ENCODE measurements around the gene NOS3. TPM values are rescaled to one million over a fixed set of nuclear protein-coding genes. Genes with fewer than 3 reads are reported as not detected.

NOS3 gene
- total and polyA plus RNA-seq, 2 of the 13 experiments (the other 11 are each of a cell fraction or from before 2014, with no cell fraction given): 3.7 to 7.5 TPM

DNA sequence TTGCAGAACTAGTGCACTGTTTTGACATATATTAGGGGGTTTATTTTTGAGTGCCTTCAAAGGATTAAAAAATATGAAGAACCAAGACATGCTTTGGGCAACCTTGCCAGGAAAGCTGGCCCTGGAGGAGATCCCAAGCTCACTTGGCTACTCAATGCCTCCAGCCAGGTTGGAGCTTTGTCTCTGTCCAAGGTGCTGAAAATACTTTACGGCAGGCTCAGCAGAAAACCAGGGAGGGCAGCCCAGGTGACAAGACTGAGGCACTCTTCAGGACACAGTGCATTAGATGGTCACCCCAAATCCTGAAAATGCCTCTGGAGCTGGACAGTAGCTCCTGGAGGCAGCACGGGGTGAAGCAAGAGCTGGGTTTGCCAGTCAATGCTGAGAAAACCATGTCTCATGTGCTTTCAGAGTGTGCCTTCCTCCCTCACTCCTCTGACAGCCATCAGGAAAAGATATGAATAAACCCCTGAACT lies 6.9 kb upstream of the NOS3 start (continued):
- TF ChIP-seq BRCA1 (CRISPR knock-in tag; IDR thresholded peaks at IDR 0.05) (0 out of 2 replicates have a peak, but pooled peaks have one; percentile 51), TEAD3 (CRISPR knock-in tag; optimal IDR thresholded peaks at IDR 0.05; ENCODE audit: borderline replicate concordance) (peak; percentile 19), HOXA5 (CRISPR knock-in tag; IDR thresholded peaks at IDR 0.05) (peak; percentile 93), TARDBP (CRISPR knock-in tag; IDR thresholded peaks at IDR 0.05) (no peak), KMT2B (CRISPR knock-in tag; IDR thresholded peaks at IDR 0.05) (no peak), ZNF678 (CRISPR knock-in tag; IDR thresholded peaks at IDR 0.05) (no peak), MED1 (CRISPR knock-in tag; IDR thresholded peaks at IDR 0.05) (peak; percentile 37; the same call in 1 of the 2 replicates), ZNF75D (CRISPR knock-in tag; IDR thresholded peaks at IDR 0.05; ENCODE audit: borderline replicate concordance) (no peak), EHMT2 (IDR thresholded peaks at IDR 0.05; ENCODE audit: borderline replicate concordance, low read depth, low read length) (peak; percentile 98), ZBTB21 (CRISPR knock-in tag; IDR thresholded peaks at IDR 0.05) (peak; percentile 36; the same call in 1 of the 2 replicates), MIER2 (CRISPR knock-in tag; IDR thresholded peaks at IDR 0.05) (peak; percentile 97), TGIF2 (CRISPR knock-in tag; IDR thresholded peaks at IDR 0.05) (peak; percentile 21; the same call in 1 of the 2 replicates), ZNF557 (CRISPR knock-in tag; IDR thresholded peaks at IDR 0.05) (peak; percentile 62; the same call in 1 of the 2 replicates), PTBP1 (IDR thresholded peaks at IDR 0.05; ENCODE audit: low read depth, low read length, poor library complexity, severe bottlenecking) (no peak), ISX (CRISPR knock-in tag; conservative IDR thresholded peaks at IDR 0.05) (peak; percentile 67; the same call in 1 of the 2 replicates), HDAC2 (CRISPR knock-in tag; IDR thresholded peaks at IDR 0.05) (0 out of 2 replicates have a peak, but pooled peaks have one; percentile 27)
- TF ChIP-seq, protein P1, sequence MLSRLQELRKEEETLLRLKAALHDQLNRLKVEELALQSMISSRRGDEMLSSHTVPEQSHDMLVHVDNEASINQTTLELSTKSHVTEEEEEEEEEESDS (CRISPR knock-in tag; IDR thresholded peaks at IDR 0.05; ENCODE audit: borderline replicate concordance): no peak
- TF ChIP-seq, protein P2, sequence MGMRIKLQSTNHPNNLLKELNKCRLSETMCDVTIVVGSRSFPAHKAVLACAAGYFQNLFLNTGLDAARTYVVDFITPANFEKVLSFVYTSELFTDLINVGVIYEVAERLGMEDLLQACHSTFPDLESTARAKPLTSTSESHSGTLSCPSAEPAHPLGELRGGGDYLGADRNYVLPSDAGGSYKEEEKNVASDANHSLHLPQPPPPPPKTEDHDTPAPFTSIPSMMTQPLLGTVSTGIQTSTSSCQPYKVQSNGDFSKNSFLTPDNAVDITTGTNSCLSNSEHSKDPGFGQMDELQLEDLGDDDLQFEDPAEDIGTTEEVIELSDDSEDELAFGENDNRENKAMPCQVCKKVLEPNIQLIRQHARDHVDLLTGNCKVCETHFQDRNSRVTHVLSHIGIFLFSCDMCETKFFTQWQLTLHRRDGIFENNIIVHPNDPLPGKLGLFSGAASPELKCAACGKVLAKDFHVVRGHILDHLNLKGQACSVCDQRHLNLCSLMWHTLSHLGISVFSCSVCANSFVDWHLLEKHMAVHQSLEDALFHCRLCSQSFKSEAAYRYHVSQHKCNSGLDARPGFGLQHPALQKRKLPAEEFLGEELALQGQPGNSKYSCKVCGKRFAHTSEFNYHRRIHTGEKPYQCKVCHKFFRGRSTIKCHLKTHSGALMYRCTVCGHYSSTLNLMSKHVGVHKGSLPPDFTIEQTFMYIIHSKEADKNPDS (CRISPR knock-in tag; IDR thresholded peaks at IDR 0.05): no peak
- TF ChIP-seq, protein P3, sequence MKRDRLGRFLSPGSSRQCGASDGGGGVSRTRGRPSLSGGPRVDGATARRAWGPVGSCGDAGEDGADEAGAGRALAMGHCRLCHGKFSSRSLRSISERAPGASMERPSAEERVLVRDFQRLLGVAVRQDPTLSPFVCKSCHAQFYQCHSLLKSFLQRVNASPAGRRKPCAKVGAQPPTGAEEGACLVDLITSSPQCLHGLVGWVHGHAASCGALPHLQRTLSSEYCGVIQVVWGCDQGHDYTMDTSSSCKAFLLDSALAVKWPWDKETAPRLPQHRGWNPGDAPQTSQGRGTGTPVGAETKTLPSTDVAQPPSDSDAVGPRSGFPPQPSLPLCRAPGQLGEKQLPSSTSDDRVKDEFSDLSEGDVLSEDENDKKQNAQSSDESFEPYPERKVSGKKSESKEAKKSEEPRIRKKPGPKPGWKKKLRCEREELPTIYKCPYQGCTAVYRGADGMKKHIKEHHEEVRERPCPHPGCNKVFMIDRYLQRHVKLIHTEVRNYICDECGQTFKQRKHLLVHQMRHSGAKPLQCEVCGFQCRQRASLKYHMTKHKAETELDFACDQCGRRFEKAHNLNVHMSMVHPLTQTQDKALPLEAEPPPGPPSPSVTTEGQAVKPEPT (CRISPR knock-in tag; IDR thresholded peaks at IDR 0.05; ENCODE audit: low read depth): no peak
- TF ChIP-seq, protein P4, sequence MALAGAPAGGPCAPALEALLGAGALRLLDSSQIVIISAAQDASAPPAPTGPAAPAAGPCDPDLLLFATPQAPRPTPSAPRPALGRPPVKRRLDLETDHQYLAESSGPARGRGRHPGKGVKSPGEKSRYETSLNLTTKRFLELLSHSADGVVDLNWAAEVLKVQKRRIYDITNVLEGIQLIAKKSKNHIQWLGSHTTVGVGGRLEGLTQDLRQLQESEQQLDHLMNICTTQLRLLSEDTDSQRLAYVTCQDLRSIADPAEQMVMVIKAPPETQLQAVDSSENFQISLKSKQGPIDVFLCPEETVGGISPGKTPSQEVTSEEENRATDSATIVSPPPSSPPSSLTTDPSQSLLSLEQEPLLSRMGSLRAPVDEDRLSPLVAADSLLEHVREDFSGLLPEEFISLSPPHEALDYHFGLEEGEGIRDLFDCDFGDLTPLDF (CRISPR knock-in tag; IDR thresholded peaks at IDR 0.05): peak; percentile 59; the same call in 1 of the 2 replicates
- TF ChIP-seq, protein P5, sequence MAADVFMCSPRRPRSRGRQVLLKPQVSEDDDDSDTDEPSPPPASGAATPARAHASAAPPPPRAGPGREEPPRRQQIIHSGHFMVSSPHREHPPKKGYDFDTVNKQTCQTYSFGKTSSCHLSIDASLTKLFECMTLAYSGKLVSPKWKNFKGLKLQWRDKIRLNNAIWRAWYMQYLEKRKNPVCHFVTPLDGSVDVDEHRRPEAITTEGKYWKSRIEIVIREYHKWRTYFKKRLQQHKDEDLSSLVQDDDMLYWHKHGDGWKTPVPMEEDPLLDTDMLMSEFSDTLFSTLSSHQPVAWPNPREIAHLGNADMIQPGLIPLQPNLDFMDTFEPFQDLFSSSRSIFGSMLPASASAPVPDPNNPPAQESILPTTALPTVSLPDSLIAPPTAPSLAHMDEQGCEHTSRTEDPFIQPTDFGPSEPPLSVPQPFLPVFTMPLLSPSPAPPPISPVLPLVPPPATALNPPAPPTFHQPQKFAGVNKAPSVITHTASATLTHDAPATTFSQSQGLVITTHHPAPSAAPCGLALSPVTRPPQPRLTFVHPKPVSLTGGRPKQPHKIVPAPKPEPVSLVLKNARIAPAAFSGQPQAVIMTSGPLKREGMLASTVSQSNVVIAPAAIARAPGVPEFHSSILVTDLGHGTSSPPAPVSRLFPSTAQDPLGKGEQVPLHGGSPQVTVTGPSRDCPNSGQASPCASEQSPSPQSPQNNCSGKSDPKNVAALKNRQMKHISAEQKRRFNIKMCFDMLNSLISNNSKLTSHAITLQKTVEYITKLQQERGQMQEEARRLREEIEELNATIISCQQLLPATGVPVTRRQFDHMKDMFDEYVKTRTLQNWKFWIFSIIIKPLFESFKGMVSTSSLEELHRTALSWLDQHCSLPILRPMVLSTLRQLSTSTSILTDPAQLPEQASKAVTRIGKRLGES (CRISPR knock-in tag; IDR thresholded peaks at IDR 0.05; ENCODE audit: borderline replicate concordance): peak; percentile 61; the same call in 1 of the 2 replicates
